DLD1 (cell line): Measurements from ENCODE around the gene NEK6.

Source experiments
- in situ Hi-C: cut with HindIII; loops from 2 replicates; pipeline ENCODE4 v1.10.0; 2017; ENCODE audit warnings: low sequenced_read_pairs

NEK6 gene

DNA sequence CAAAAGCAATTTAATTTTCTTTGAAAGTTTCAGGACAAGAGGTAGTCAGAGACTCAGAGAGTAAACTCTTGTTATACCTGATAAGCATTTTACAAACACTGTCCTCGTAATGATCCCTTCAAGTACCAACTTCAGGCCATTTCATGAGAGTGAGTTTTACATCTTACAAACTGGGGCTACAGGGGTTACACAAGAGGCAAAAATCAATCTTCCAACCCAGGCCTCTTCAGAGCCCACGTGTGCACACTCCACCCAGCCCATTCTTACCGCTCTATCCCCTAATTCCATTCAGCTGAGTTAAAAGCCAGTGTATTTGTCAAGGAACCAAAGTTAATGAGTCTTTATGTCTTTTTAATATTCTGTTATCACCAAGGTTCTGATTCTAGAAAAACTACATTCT is 110.9 kb downstream of the NEK6 start:
- in situ Hi-C loops, result no loop called here

DNA sequence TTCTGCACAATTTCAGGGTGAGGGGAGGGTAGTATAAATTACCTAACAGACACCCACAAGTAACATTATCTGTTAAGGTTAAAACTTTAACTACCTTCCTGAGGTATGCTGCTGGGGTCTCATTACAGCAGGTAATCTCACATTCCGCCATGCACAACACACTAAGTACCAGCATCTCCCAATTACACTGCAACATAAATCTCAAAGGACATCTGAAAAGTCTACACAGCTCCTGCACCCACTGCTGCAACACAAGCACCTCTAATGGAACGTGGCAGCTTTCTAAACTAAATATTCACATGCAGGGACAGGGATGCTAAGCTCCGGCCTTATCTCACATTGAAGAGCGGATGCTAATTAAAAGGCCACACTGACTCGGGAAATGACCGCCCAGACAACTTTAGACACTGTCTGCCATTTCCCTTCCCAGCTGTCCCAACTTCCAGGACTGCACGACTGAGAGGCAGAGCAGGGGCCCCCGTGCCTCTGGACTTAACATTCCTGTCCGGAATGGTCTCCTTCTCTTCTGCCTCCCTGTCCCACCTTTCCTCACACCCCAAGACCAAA is 111.6 kb downstream of the NEK6 start:
- in situ Hi-C loops, result no loop called here

DNA sequence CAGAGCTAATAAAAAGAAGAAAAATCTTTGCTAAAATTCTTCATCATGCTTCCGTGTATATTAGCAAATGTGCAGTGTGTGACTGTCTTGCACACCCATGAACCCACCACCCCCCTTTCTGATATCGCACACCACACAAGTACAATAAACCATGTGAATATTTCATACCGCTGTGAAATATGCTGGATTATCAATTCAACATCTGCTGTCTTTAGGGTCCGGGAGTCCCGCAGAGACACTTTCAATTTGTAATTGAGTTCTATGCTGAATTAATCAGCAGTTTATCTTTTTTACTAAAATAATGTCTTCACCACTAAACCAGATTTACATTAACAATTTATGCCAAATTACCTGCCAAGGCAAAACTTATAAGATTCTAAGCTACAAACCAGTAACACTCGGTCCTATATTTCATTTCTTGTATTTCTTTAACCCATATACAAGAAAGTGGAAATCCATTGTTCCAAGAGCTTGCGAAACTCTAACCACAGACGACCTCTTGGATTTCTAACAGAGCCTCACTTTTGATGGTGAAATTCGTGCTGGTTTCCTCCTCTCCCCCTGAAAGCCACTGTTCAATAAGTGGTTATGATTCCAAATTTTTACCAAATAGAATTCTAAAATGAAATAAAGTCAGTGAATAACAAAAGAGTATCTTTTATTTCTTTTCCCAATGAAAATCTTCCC is 113.3 kb downstream of the NEK6 start:
- in situ Hi-C loops, result no loop called here

DNA sequence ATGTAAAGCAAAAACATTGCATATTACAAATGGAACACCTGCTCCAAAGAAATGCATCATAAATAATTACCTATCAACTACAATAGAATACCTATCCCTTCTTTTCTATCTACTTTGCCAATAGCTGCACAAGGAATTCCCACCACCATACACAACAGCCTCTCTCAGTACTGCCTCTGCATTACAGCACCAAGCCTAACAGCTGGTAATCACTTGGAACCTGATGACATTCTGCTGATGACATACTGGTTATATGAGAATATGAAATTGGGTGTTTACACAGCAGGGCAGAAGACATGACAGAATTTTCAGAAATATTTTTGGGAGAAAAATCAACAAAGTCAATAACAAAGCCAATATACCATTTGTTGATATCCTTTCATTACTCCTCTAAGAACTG is 114.3 kb downstream of the NEK6 start:
- in situ Hi-C loops, result no loop called here

DNA sequence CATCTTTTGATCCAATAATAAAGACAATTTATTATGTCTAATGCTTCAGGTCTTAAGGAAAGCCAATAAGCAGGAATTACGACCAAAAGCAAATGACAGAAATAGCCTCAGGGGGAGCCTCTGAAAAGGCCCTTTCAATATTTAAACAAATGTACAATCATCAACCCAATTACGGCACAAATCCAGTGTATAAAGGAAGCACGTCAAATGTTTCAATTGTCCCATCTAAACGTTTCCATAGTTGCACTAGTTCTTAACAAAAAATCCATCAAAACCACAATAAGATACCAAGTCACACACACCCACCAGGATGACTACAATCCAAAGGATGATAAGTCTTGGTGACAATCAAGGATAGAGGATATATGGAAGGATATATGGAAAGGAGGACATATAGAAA is 115.6 kb downstream of the NEK6 start:
- in situ Hi-C loops, result no loop called here

DNA sequence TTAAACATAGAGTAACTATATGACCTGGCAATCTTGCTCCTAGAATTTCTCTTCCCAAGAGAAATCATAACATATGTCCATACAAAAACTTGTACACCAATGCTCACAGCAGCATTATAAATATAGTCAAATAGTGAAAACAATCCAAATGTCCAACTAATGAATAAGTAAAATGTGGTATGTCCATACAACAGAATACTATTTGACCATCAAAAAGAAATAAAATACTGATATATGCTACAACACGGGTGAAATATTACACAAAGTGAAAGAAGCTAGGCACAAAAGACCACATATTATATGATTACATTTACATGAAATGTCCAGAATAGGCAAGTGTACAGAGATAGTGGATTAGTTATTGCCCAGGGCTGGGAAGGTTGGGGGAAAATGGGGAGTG is 116.1 kb downstream of the NEK6 start:
- in situ Hi-C loops, result no loop called here

DNA sequence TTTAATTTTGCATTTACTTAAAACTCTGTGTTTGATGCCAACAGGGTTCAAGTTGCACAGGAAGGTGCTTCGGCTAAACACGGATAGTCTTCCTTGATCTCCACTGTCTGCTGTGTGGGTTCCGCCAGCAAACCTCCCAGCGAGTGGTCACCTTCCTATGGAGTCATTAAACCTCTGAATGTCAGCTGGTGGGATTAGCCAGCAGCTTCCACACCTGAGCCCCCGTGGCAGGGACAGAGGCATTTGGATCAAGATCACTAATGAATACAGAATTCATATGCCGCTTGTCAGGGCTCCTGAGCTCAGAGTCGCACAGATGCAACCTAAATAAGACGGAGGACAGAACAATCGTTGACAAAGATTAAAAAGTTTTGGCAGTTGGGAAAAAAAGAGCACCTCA is 118.0 kb downstream of the NEK6 start:
- in situ Hi-C loops, result loop anchor here (25.0 kb wide), 1 partner anchor 263 kb away; no protein-coding TSS in a partner anchor

DNA sequence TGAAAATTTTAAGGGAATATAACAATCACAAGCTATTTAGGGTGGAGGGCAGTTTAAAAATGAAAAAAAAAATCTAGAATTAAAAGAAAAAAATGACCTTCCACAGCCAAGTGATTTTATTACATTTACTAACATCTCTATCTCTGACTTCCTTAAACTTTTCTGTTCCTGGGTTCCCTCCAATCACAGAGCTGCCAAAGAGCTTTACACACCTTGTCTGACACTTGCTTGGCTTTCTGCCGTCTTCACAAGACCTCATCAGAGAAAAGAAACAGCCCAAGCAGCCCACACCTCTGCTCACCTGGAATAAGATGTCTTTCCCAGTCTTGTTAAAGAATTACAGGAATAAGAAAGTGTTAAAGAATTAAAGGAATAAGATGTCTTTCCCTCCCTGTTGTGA is 118.6 kb downstream of the NEK6 start:
- in situ Hi-C loops, result loop anchor here (25.0 kb wide), 1 partner anchor 264 kb away; no protein-coding TSS in a partner anchor

DNA sequence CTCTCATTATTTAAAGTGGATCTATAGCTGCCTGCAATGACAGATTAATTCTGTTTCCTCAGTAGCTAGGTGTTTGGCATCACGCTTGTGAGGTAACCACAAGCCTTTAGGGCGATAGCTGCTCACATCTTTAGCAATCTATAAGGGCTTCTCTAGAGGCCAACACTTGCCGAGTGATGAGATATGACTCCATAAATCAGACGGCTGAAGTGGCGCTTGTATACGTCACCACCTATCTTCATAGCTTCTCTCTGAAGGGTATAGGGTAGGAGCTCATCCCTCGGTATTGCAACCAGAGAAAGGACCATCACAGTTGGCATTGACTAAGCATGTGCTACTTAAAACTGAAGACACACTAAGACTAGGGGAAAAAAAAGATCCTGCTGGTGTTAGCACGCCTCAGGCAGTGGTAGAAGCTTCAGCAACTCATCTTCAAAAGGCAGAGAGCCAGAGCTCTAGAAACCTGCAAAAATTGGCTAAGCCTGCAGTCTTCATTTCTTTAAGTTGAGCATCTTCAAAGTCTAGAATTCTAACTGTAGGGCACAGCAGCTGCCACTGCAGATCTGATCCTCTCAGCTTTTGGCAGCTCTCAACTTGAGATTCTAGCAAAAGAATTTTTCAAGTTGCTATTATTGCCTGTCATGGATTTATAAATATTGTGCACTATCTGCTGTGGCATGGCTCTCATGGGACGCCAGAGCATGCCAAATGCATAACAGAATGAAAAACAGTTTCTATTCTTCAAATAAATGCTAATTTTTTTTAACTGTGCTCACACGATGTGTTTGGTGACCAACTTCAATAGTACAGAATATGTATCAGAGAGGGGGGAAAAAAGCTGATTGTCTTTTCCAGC is 120.0 kb downstream of the NEK6 start:
- in situ Hi-C loops, result loop anchor here (25.0 kb wide), 1 partner anchor 265 kb away; no protein-coding TSS in a partner anchor

DNA sequence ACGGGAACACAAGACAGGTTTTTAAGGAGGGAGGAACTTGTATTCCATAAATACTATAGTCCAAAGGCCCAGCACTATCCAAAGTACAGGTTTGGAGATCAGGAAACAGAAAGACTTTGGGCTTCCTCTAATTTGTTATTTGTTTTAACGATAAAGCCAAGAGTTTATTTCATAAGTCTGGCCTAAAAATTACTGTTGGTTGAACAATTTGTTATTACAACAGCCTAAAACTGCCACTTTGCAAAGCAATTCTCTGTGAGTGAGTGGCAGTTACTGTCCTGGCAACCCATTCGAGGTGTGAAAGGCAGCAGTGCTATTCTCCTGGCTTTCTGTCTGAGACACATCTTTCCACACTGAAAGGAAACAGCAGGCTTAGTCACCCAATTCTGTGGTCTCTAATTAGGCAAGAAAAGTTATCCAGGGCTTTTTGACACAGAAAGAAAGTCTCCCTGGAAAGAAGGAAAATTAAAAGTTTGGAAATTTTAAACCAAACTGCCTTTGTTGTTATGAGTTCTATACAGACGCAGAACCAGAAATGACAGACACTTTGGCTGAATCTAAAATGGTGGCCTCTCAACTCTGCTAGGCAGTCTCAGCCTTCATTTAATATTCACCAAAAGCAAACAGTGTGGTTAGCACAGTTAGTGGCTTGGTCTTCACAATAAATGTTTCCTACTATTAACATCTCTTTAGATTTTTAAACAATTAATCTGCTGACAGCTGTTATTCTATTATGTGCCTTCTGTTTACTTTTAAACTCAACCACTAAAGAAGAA is 123.6 kb downstream of the NEK6 start:
- in situ Hi-C loops, result loop anchor here (25.0 kb wide), 1 partner anchor 269 kb away; no protein-coding TSS in a partner anchor

DNA sequence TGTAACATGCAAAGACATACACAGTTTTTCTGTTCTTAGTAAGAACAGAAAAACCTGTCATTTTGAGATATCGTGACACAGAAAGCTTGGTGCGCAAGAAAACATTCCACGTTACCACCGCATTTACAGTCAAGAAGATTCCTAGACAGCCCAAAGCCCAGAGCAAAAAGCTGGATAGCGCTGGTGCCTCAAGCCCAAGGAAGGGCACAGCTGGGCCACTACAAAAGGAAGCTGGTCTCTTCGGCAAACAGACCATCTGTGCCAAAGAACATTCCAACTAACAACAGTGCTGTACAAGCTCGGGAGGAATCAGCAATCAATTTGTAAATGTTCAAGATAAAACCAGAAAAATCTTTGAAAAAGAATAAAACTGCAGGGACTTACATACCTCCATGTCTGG is 126.5 kb downstream of the NEK6 start:
- in situ Hi-C loops, result loop anchor here (25.0 kb wide), 1 partner anchor 272 kb away; no protein-coding TSS in a partner anchor

DNA sequence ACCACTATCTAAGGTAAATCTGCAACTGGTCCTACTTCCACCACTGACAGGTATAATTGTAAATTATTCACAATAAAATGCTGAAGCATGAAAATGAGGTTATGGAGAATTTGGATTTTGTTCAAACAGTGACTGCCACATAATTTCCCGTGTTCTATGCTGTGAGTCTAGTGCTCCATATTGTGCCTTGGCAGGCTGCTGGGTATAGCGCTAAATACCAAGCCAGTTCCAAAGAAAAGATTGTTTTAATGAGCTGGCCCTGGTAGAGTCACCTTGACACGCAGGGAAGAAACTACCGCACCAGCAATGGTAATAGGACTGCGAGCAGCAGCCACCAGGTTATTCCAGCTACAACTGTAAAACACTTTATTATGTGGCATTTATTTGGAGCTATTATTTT is 127.1 kb downstream of the NEK6 start:
- in situ Hi-C loops, result loop anchor here (25.0 kb wide), 1 partner anchor 273 kb away; no protein-coding TSS in a partner anchor

DNA sequence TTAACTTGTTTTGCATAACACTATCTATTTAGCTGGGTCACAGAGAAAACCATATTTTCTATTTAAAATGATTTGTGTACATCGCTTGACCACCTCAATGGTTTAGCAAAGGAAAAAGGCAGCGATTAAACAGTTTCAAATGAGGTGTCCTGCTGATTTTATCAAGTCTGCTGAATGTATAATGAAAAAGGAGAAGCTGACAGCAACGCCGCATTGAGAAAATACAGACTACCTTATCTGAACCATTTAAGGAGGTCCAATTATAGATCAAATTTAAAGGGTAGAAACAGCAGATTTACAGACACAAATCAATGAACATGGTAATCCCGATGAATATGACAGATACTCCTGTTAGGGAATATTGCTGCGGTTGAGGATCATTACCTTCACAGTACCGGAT is 127.9 kb downstream of the NEK6 start:
- in situ Hi-C loops, result loop anchor here (25.0 kb wide), 1 partner anchor 273 kb away; no protein-coding TSS in a partner anchor

DNA sequence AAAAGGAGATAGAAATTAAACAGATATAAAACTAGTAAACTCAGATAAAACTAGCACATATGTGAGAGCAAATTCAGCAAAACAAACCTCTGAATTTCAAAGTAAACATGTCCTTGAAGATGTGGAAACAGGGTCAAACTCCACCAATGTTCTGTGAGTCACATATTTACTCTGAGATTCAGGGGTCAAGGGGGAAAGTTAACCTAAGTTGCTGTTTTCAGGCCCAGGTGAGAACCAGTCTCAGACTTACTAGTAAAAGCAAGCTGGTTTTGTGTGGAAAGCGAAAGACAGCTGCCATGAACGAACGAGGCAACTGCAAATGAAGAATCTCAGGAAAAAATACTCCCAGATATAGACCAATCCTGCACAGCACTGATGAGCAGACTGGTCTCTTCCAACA is 128.5 kb downstream of the NEK6 start:
- in situ Hi-C loops, result loop anchor here (25.0 kb wide), 1 partner anchor 274 kb away; no protein-coding TSS in a partner anchor

DNA sequence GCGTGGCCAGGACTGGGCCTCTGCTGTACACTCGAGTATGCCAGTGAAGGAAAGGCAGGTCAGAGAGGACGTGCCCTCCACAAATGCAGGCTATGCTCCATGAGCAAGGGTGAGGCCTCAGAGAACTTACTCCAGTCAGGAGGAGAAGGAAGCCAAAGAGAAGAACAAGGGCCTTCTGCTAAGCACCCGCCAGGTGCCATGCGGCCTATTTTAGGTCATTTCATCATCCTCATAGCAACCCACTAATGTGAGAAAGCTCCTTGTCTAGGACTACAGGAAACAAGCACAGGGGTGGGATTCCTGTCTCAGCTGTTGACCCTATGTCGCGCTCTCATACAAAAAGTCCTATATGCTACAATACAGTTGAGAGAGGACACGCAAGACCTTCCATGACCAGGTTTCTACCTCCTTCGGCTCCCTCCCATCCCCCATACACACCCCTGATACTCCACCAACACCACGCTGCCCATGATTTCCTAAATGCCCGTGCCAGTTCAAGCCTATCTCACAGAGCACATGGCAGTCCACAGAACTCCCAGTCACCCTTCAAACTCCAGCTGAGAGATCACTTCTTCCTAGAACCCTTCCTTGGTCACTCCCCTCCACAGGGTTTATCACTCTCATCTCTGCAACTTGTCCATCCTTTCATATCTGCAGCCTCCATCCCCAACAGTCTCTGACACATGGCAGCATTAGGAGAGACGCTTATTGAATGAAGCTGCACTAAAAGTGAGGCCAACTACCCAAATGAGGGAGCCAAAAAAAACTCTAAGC is 130.7 kb downstream of the NEK6 start:
- in situ Hi-C loops, result loop anchor here (25.0 kb wide), 1 partner anchor 276 kb away; no protein-coding TSS in a partner anchor

DNA sequence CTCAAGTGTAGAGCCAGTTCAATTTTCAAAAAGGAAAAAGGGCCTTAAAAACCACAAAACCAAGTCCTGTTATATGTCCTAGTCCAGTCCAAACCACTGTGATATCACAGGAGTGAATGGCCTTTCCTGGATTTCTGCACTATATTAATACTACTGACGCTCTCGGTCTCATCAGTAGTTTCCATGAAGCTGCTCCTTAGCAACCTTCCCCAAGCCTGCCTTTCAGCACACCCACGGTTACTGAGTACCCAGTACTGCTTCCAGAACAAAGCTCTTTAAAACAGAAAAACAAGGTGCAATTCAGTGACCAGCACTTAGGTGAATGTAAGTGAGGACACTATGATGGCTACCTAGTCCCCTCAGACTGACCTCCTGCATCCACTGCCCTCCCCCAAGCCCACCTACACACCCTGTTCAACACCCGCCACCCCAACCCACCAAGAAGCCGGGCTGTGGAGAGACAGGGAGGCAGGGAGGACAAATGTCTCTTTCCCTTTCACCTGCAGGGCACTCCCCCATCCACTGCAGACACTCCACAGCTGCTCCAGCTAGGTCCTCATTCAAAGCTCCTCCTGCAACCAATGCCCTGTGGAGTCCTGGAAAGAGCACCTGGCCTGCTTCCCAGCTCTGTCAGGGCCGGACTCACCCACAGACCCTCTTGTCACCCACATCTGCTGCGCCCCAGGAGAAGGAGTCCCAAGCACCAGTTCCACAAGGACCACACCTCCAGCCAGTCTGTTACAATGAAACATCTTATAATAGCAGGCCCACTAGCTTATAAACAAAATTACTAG is 131.6 kb downstream of the NEK6 start:
- in situ Hi-C loops, result loop anchor here (25.0 kb wide), 1 partner anchor 277 kb away; no protein-coding TSS in a partner anchor

DNA sequence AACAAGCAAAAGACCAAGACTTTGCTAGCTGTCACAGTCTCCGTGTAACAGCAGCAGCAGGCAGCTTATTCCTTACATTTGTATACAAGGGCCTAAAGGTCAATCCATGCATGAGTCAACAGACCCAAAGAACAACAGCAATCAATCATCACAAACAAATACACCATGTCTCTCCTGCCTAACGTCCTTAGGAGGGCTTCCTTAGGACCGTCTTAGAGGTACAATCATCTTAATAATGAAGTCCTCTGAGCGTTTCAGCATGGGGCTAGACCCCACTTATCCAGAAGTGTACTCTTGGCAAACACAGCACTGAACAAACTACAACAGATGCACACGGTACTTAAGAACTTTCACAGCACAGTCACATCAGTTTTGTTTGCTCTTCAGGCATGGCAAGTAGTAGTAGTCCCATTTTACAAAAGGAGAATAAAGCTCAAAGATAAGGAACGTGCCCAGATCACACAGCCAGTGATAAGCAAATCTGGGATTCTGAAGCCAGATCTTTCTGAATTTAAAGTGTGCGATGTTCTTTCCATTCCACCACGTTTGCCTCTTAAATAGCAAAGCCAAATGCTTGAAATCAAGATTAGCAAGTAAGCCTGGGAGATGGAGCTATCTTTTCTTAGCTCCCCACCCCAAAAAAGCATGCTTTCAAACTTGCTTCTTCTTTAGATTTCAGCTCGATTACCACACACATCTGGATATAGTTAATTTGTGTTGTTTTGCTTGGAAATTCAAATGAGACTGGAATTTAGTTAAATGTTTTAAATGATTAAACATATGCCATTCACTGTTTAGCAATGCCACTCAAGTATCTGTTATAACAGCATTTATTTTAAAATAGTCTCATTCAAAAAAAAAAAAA is 133.3 kb downstream of the NEK6 start:
- in situ Hi-C loops, result loop anchor here (25.0 kb wide), 1 partner anchor 279 kb away; no protein-coding TSS in a partner anchor
